Mammary epithelial cell (primary cell): ENCODE data around the gene BRD3.

Experiments used
- CTCF ChIP-seq, 2 donors: IDR thresholded peaks in 1 of 2; conservative IDR thresholded peaks in 1 of 2; 2 replicates each; pipeline ENCODE4 v1.5.1; 2011 to 2012; ENCODE audit warnings: inconsistent platforms in 2 of 2, low read length in 2 of 2, mild to moderate bottlenecking in 2 of 2, control low read depth in 1 of 2, low read depth in 1 of 2; ENCODE audit not compliant: insufficient read depth in 1 of 2; ENCODE audit errors: extremely low read depth in 1 of 2
- EZH2 ChIP-seq: IDR thresholded peaks from 2 replicates; pipeline ENCODE4 v1.6.1; 2012; ENCODE audit warnings: low read length, inconsistent platforms, borderline replicate concordance

GRCh38 chr9:134052491-134052890 lies 15.3 kb downstream of the BRD3 start:
- TF ChIP-seq CTCF (conservative IDR thresholded peaks at IDR 0.05 in 1 of 2, IDR thresholded peaks at IDR 0.05 in 1 of 2; ENCODE audit: extremely low read depth in 1 of 2, insufficient read depth in 1 of 2, low read depth in 1 of 2, low read length in 2 of 2) (no peak), EZH2 (no peak)
